NB4 (cell line): ENCODE results near the gene ATRN.

Experiments
- CTCF ChIP-seq: IDR thresholded peaks from one replicate; pipeline ENCODE4 v1.5.1; 2012; ENCODE audit warnings: low read depth, low read length
- MAX ChIP-seq: IDR thresholded peaks from 2 replicates; pipeline ENCODE4 v1.6.1; 2011; ENCODE audit warnings: low read depth, low read length
- POLR2A ChIP-seq: IDR thresholded peaks from 2 replicates; pipeline ENCODE4 v1.6.1; 2011; ENCODE audit warnings: mild to moderate bottlenecking; ENCODE audit not compliant: insufficient read length; ENCODE audit errors: extremely low read depth

GRCh38 chr20:3614466-3614865 lies 143.6 kb downstream of the ATRN start:
- TF ChIP-seq CTCF (no peak), POLR2A (no peak), MAX (no peak)
